HG02938 (cell line): ENCODE data around the gene CLIC5.

Source experiments
- ATAC-seq: cut with Tn5 transposase; IDR thresholded peaks from one replicate; pipeline ENCODE4 v1.9.1; 2021; ENCODE audit warnings: mild to moderate bottlenecking, moderate library complexity; ENCODE audit not compliant: unreplicated experiment

CLIC5 gene

GRCh38 chr6:45851034-45851400, 164.6 kb downstream of the CLIC5 start:
- no peak for ATAC-seq

GRCh38 chr6:45850378-45851033, 165.2 kb downstream of the CLIC5 start:
- ATAC-seq: no peak

GRCh38 chr6:45845567-45845966, 170.1 kb downstream of the CLIC5 start:
- no peak for ATAC-seq

- no peak for ATAC-seq
Measured at GRCh38 chr6:45844986-45845385, 170.7 kb downstream of the CLIC5 start.

- ATAC-seq: no peak
Measured at GRCh38 chr6:45843848-45844521, 171.7 kb downstream of the CLIC5 start.

- no peak for ATAC-seq
Measured at GRCh38 chr6:45841062-45841461, 174.6 kb downstream of the CLIC5 start.

GRCh38 chr6:45838996-45839395, 176.7 kb downstream of the CLIC5 start:
- ATAC-seq: no peak

GRCh38 chr6:45838451-45838850, 177.2 kb downstream of the CLIC5 start:
- no peak for ATAC-seq

- no peak for ATAC-seq
Measured at GRCh38 chr6:45837541-45838200, 178.0 kb downstream of the CLIC5 start.

- ATAC-seq: no peak
Measured at GRCh38 chr6:45836984-45837383, 178.7 kb downstream of the CLIC5 start.

GRCh38 chr6:45836438-45836824, 179.2 kb downstream of the CLIC5 start:
- no peak for ATAC-seq

- no peak for ATAC-seq
Measured at GRCh38 chr6:45835721-45836437, 179.8 kb downstream of the CLIC5 start.

GRCh38 chr6:45832063-45832462, 183.6 kb downstream of the CLIC5 start:
- no peak for ATAC-seq
